Peyer's patch (tissue), 4 donors: Measurements from ENCODE around the gene UBE4B.

Experiments
- POLR2A ChIP-seq, 2 donors: fragments of 450-650 bp; IDR thresholded peaks; one replicate each; pipeline ENCODE4 v1.5.1; 2017; ENCODE audit warnings: antibody characterized with exemption in 2 of 2, mild to moderate bottlenecking in 2 of 2, moderate library complexity in 2 of 2
- TF ChIP-seq, protein P1 (sequence below), 6 experiments: fragments of 450-650 bp in 4 of 6; fragments of 200-600 bp in 2 of 6; sonication (generic) in 1 of 6; IDR thresholded peaks; one replicate each; pipeline ENCODE4 v1.5.1; 2017 to 2019; ENCODE audit warnings: antibody characterized with exemption in 6 of 6, mild to moderate bottlenecking in 3 of 6, moderate library complexity in 1 of 6

DNA sequence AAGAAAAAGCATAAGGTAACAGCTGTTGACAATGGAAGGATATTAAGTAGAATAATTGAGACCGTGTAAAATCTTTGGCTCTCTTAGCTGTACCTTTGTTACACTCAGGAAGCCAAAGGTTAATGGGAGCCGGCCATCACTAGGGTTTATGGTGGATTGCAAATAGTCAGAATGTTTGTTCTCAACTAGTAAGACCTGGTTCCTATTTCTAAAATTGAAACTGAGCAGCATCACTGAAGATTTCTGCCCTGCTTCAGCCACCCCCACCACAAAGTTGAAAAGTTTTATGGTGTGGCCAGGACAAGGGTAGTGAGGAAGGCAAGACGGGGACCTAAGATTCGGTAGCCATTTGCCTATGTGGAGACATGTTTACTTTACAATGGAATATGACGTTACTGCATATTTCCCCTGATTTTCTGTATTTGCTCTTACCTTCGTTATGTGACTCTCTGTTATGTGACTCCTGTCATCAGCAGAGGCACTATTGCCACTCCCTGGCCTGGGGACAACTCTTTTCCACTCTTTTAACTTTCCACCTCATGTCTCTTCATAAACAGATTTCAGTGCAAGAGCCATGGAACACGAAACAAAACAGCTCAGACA, 136.3 kb downstream of the UBE4B start:
- TF ChIP-seq, protein P1, sequence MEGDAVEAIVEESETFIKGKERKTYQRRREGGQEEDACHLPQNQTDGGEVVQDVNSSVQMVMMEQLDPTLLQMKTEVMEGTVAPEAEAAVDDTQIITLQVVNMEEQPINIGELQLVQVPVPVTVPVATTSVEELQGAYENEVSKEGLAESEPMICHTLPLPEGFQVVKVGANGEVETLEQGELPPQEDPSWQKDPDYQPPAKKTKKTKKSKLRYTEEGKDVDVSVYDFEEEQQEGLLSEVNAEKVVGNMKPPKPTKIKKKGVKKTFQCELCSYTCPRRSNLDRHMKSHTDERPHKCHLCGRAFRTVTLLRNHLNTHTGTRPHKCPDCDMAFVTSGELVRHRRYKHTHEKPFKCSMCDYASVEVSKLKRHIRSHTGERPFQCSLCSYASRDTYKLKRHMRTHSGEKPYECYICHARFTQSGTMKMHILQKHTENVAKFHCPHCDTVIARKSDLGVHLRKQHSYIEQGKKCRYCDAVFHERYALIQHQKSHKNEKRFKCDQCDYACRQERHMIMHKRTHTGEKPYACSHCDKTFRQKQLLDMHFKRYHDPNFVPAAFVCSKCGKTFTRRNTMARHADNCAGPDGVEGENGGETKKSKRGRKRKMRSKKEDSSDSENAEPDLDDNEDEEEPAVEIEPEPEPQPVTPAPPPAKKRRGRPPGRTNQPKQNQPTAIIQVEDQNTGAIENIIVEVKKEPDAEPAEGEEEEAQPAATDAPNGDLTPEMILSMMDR (IDR thresholded peaks at IDR 0.05) = no peak
- TF ChIP-seq POLR2A (IDR thresholded peaks at IDR 0.05) = no peak
